CD14-positive monocyte (primary cell): ENCODE measurements around the gene TMEM209. TPM values are rescaled to one million over a fixed set of nuclear protein-coding genes. Genes with fewer than 3 reads are reported as not detected.

ENCODE experiments used
- DNase-seq, 3 donors: peaks; one replicate each; pipeline ENCODE4 v3.0.0-alpha.2; 2011 to 2022
- H2AFZ ChIP-seq: 2 replicates; pipeline ENCODE4 v1.6.0; 2012; ENCODE audit warnings: mild to moderate bottlenecking, low read depth, low read length, inconsistent platforms; ENCODE audit not compliant: insufficient read depth, poor library complexity, severe bottlenecking
- H3K27ac ChIP-seq, 2 donors: 1 replicate in 1 of 2; 2 replicates in 1 of 2; pipeline ENCODE4 v1.5.1; 2012 to 2013; ENCODE audit warnings: low read length in 2 of 2, control low read depth in 1 of 2, inconsistent platforms in 1 of 2, low read depth in 1 of 2, mild to moderate bottlenecking in 1 of 2
- H3K27me3 ChIP-seq, 2 donors: one replicate each; pipeline versions ENCODE4 v1.6.0 to v1.6.1; 2011 to 2013; ENCODE audit warnings: low read length in 2 of 2; ENCODE audit not compliant: control insufficient read depth in 2 of 2, insufficient read depth in 2 of 2
- H3K36me3 ChIP-seq, 2 donors: replicated peaks in 1 of 2; 1 replicate in 1 of 2; 2 replicates in 1 of 2; pipeline versions ENCODE4 v1.5.1 to v1.6.1; 2012 to 2013; ENCODE audit warnings: low read length in 2 of 2, control low read depth in 1 of 2, inconsistent platforms in 1 of 2, mild to moderate bottlenecking in 1 of 2; ENCODE audit not compliant: insufficient read depth in 2 of 2, control insufficient read depth in 1 of 2
- H3K4me1 ChIP-seq, 2 donors: 1 replicate in 1 of 2; 2 replicates in 1 of 2; pipeline versions ENCODE4 v1.5.1 to v1.6.1; 2012 to 2013; ENCODE audit warnings: low read length in 2 of 2, control low read depth in 1 of 2, inconsistent platforms in 1 of 2, mild to moderate bottlenecking in 1 of 2, moderate library complexity in 1 of 2; ENCODE audit not compliant: insufficient read depth in 2 of 2, control insufficient read depth in 1 of 2
- H3K4me2 ChIP-seq: replicated peaks from 2 replicates; pipeline ENCODE3; 2012; ENCODE audit warnings: low read length, moderate library complexity, mild to moderate bottlenecking; ENCODE audit not compliant: poor library complexity, severe bottlenecking; ENCODE audit errors: extremely low read depth
- H3K4me3 ChIP-seq, 3 experiments: fragments of 200-600 bp in 1 of 3; sonication (generic) in 1 of 3; replicated peaks in 1 of 3; 1 replicate in 2 of 3; 2 replicates in 1 of 3; pipeline ENCODE4 v1.5.1; 2011 to 2013; ENCODE audit warnings: low read length in 3 of 3, mild to moderate bottlenecking in 3 of 3, control low read depth in 2 of 3, low read depth in 2 of 3, inconsistent platforms in 1 of 3, moderate library complexity in 1 of 3
- H3K79me2 ChIP-seq: 2 replicates; pipeline ENCODE4 v1.6.0; 2012; ENCODE audit warnings: mild to moderate bottlenecking, control low read depth, inconsistent platforms, low read length, moderate library complexity; ENCODE audit not compliant: insufficient read depth
- H3K9ac ChIP-seq: 2 replicates; pipeline ENCODE4 v1.6.0; 2017; ENCODE audit warnings: low read length, mild to moderate bottlenecking; ENCODE audit not compliant: insufficient read depth, poor library complexity, severe bottlenecking
- H3K9me3 ChIP-seq, 2 donors: replicated peaks in 1 of 2; 1 replicate in 1 of 2; 2 replicates in 1 of 2; pipeline versions ENCODE4 v1.5.1 to v1.6.1; 2012 to 2013; ENCODE audit warnings: low read length in 2 of 2, control low read depth in 1 of 2; ENCODE audit not compliant: control insufficient read depth in 1 of 2, insufficient read depth in 1 of 2
- H4K20me1 ChIP-seq: 2 replicates; pipeline ENCODE4 v1.6.0; 2012; ENCODE audit warnings: mild to moderate bottlenecking, low read length, control low read depth, moderate library complexity; ENCODE audit not compliant: insufficient read depth
- H3K27ac Mint-ChIP-seq, 7 donors: one replicate each; pipeline ENCODE4 v1.8.0; 2020; ENCODE audit warnings: mild to moderate bottlenecking in 7 of 7, mixed read lengths in 7 of 7, moderate library complexity in 6 of 7, inconsistent platforms in 2 of 7
- H3K27me3 Mint-ChIP-seq, 3 donors: one replicate each; pipeline ENCODE4 v1.8.0; 2021 to 2022; ENCODE audit warnings: low read depth in 3 of 3, mild to moderate bottlenecking in 3 of 3, mixed read lengths in 3 of 3, moderate library complexity in 3 of 3, inconsistent platforms in 1 of 3
- H3K36me3 Mint-ChIP-seq, 2 donors: one replicate each; pipeline ENCODE4 v1.8.0; 2020; ENCODE audit warnings: mixed read lengths in 2 of 2, inconsistent platforms in 1 of 2, mild to moderate bottlenecking in 1 of 2
- H3K4me1 Mint-ChIP-seq: one replicate; pipeline ENCODE4 v1.8.0; 2020; ENCODE audit warnings: mild to moderate bottlenecking, mixed read lengths
- H3K4me3 Mint-ChIP-seq, 2 donors: one replicate each; pipeline ENCODE4 v1.8.0; 2020; ENCODE audit warnings: mild to moderate bottlenecking in 2 of 2, mixed read lengths in 2 of 2, moderate library complexity in 1 of 2
- H3K9me3 Mint-ChIP-seq, 7 donors: one replicate each; pipeline ENCODE4 v1.8.0; 2020 to 2022; ENCODE audit warnings: mixed read lengths in 7 of 7, mild to moderate bottlenecking in 6 of 7, moderate library complexity in 6 of 7, inconsistent platforms in 2 of 7
- CTCF ChIP-seq: fragments of 200-600 bp; IDR thresholded peaks from one replicate; pipeline ENCODE4 v1.8.0; 2022; ENCODE audit warnings: antibody characterized with exemption, mild to moderate bottlenecking
- WGBS: methylation state at CpG from one replicate; pipeline ENCODE4 v1.1.5; 2013; ENCODE audit warnings: missing lambda C conversion rate; ENCODE audit not compliant: insufficient coverage; 5-methylcytosine and 5-hydroxymethylcytosine counted together
- intact Hi-C, 2 donors: fragments of 100-400 bp; cut with micrococcal nuclease; formaldehyde crosslinking; loops; one replicate each; pipeline versions ENCODE4 v1.15.0 to v1.15.1; 2023
- polyA plus RNA-seq, 3 donors: library from polyadenylated mRNA; depleted of rRNA in 1 of 3; unstranded in 2 of 3; stranded (reverse) in 1 of 3; fragments of 300-500 nt in 2 of 3; fragments of >200 nt in 1 of 3; fragmentation: Illumina TruSeq in 2 of 3; gene quantifications; 1 replicate in 2 of 3; 2 replicates in 1 of 3; pipeline ENCODE4 v1.2.3, GENCODE V29; 2012 to 2021

Gene TMEM209
- polyA plus RNA-seq, 3 donors = 7.7 to 16.7 (median 9.6) TPM

- no peak overlapping the region for H3K27ac ChIP-seq
- H3K36me3 Mint-ChIP-seq = peaks cover 25 to 30% of the 10 kb centered on the region in 2 donors
- H2AFZ ChIP-seq = no peak overlapping the region
- intact Hi-C loops = no loop called here
- no peak overlapping the region for H3K4me2 ChIP-seq
- DNase-seq = no peak
- H3K79me2 ChIP-seq = no peaks in the 10 kb centered on the region
- no peaks in the 10 kb centered on the region for H3K4me1 ChIP-seq
- H3K9ac ChIP-seq = no peak overlapping the region
- no peaks in the 10 kb centered on the region for H3K4me1 Mint-ChIP-seq
- H3K4me3 ChIP-seq = no peak overlapping the region
- no peaks in the 10 kb centered on the region for H4K20me1 ChIP-seq
- H3K9me3 ChIP-seq = peaks cover 3 to 5% of the 10 kb centered on the region in 2 donors
- H3K27me3 ChIP-seq = no peaks in the 10 kb centered on the region
- peaks cover 0 to 2% (median 1%) of the 10 kb centered on the region in 3 donors for H3K27me3 Mint-ChIP-seq
- H3K27ac Mint-ChIP-seq = peak overlapping the region in 1 of 7 donors; percentile 50
- H3K9me3 Mint-ChIP-seq = peaks cover 3 to 12% (median 8%) of the 10 kb centered on the region in 7 donors
- 100% methylated on average over 5 of the region's 7 CpGs for WGBS
- H3K36me3 ChIP-seq = peaks cover 3 to 15% of the 10 kb centered on the region in 2 donors
- TF ChIP-seq CTCF = no peak
- H3K4me3 Mint-ChIP-seq = no peak overlapping the region
Measured at GRCh38 chr7:130156140-130156539, 49.1 kb downstream of the TMEM209 start.

- peaks cover 0 to 14% (median 5%) of the 10 kb centered on the region in 7 donors for H3K9me3 Mint-ChIP-seq
Measured at GRCh38 chr7:130154501-130155317, 50.5 kb downstream of the TMEM209 start.

More at GRCh38 chr7:130154501-130155317, 50.5 kb downstream of the TMEM209 start:
- peaks cover 0 to 7% (median 0%) of the 10 kb centered on the region in 3 donors for H3K27me3 Mint-ChIP-seq
- peaks cover 0 to 5% of the 10 kb centered on the region in 2 donors for H3K9me3 ChIP-seq
- H4K20me1 ChIP-seq = no peaks in the 10 kb centered on the region
- H3K4me1 ChIP-seq = no peaks in the 10 kb centered on the region
- H3K4me3 ChIP-seq = no peak overlapping the region
- no peaks in the 10 kb centered on the region for H3K27me3 ChIP-seq
- no peak overlapping the region for H3K9ac ChIP-seq
- intact Hi-C loops = no loop called here
- DNase-seq = no peak
- no peak overlapping the region for H3K4me2 ChIP-seq
- no peak overlapping the region for H3K27ac ChIP-seq
- H3K36me3 Mint-ChIP-seq = peaks cover 13 to 18% of the 10 kb centered on the region in 2 donors
- H3K36me3 ChIP-seq = peaks cover 0 to 5% of the 10 kb centered on the region in 2 donors
- H3K4me3 Mint-ChIP-seq = no peak overlapping the region
- no peak overlapping the region for H3K27ac Mint-ChIP-seq
- peaks cover 3% of the 10 kb centered on the region for H3K4me1 Mint-ChIP-seq
- H2AFZ ChIP-seq = no peak overlapping the region
- H3K79me2 ChIP-seq = no peaks in the 10 kb centered on the region
- WGBS = 90% methylated on average over 30 of the region's 31 CpGs
- no peak for TF ChIP-seq CTCF
